Heart left ventricle (tissue), 13 donors: ENCODE data around the gene ARF6.

ENCODE experiments used
- POLR2A ChIP-seq, 2 donors: fragments of 450-650 bp; IDR thresholded peaks; one replicate each; pipeline ENCODE4 v1.6.1; 2017; ENCODE audit warnings: antibody characterized with exemption in 2 of 2, mild to moderate bottlenecking in 2 of 2, moderate library complexity in 2 of 2
- TF ChIP-seq, protein P1 (sequence below), 12 donors: fragments of 200-600 bp; sonication (generic) in 4 of 12; IDR thresholded peaks; one replicate each; pipeline versions ENCODE4 v1.5.0 to v1.8.0; 2018 to 2022; ENCODE audit warnings: antibody characterized with exemption in 12 of 12, mild to moderate bottlenecking in 5 of 12
- donor health status: ischemic (EF 13 %, LVEDD 7.1; RV severe dilation, severe dysfunction).
- donor health status: DM: no; HTN: yes; CAD: no.
- donor health status: DM: no; HTN: no; CAD: no.
- donor health status: ischemic (EF 25% LVEDD 6.9; RV normal size, moderate dysfunction).
- donor health status: ischemic (EF 25% LVEDD 5.7; RV mildly dilated, moderate dysfunction).
- donor health status: ischemic (EF 35%, LVEDD 5.7; RV mildly dilated, moderate dysfunction).
- donor health status: nonischemic (EF 11% LVEDD 7.7; RV severe dilation, severe dysfunction).
- donor health status: DM: yes; HTN: yes; CAD: no.
- donor health status: PGD.
- donor health status: ischemic (EF 29% LVEDD 5.4; RV normal size, mild dysfunction).
- donor health status: nonischemic (EF 23%, LVEDD 6.1; RV moderate dilation, normal function).

DNA sequence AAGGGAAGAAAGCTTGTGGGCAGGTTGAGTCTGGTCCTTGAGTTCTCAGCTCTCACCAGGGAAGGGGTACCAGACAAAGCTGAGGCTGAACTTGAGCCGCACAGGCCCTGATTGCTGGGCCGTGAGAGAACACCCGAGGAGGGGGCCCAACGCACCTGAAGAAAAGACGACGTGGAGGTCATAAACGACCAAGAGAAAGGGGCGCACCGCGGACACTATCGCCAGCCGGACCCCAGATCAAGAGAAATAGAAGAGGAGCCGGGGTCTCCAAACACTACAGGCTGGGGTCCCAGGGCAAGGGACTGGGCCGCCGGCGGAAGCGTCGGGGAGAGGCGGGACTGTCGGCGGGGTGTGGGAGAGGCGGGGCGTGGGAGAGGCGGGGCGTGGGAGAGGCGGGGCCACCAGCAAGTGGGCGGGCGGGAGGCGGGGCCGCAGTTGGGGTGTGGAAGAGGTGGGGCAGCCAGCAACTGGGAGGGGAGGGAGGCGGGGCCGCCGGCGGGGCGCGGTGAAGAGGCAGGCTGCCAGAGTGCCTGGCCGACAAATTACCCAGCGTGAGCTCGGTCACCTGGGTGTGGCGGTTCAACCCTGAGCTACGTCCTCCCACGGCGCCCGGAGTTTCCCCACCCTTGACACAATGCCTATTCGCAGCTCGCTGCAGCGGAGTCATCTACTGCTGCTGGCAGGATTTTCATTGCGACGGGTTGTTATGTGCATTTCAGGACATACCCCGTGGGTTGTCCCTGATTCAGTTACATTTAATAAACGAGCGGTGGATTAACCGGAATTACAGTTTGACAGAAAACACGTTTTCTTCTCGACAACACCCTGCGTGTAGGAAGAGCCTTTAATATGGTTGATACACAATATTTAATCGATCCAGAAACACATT, 24.8 kb upstream of the ARF6 start:
- TF ChIP-seq POLR2A (IDR thresholded peaks at IDR 0.05), result peak in 1 of 2 donors; percentile 82
- TF ChIP-seq, protein P1, sequence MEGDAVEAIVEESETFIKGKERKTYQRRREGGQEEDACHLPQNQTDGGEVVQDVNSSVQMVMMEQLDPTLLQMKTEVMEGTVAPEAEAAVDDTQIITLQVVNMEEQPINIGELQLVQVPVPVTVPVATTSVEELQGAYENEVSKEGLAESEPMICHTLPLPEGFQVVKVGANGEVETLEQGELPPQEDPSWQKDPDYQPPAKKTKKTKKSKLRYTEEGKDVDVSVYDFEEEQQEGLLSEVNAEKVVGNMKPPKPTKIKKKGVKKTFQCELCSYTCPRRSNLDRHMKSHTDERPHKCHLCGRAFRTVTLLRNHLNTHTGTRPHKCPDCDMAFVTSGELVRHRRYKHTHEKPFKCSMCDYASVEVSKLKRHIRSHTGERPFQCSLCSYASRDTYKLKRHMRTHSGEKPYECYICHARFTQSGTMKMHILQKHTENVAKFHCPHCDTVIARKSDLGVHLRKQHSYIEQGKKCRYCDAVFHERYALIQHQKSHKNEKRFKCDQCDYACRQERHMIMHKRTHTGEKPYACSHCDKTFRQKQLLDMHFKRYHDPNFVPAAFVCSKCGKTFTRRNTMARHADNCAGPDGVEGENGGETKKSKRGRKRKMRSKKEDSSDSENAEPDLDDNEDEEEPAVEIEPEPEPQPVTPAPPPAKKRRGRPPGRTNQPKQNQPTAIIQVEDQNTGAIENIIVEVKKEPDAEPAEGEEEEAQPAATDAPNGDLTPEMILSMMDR (IDR thresholded peaks at IDR 0.05), result peak in 1 of 12 donors; percentile 5
